ENCODE results near the gene PEX6. TPM values are rescaled to one million over a fixed set of nuclear protein-coding genes. Genes with fewer than 3 reads are reported as not detected.

PEX6 gene
- total and polyA plus RNA-seq, 4 experiments from 2014 or later: 14.5 to 40.5 (median 26.7) TPM

DNA sequence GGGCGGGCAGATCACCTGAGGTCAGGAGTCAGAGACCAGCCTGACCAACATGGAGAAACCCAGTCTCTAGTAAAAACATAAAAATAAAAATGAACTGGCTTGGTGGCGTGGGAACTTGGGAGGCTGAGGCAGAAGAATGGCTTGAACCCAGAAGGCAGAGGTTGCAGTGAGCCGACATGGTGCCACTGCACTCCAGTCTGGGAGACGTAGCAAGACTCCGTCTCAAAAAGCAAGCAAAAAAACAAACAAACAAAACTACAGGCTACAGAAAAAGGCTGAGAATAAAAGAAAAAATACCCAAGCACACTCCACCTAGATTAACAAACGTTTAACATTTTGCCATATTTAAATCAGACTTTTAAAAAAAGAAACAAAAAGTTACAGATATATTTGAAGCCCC lies 57.2 kb downstream of the PEX6 start:
- H3K9me3 Mint-ChIP-seq: no peaks in the 10 kb centered on the region
- intact Hi-C loops (cut with micrococcal nuclease): no loop called here
- Histone ChIP-seq H3K27ac (ENCODE audit: low read depth, low read length) (no peak overlapping the region), H3K4me1 (ENCODE audit: insufficient read depth, low read length) (no peaks in the 10 kb centered on the region), H3K27me3 (ENCODE audit: insufficient read depth, low read length) (no peaks in the 10 kb centered on the region), H3K4me3 (ENCODE audit: low read length in 2 of 2) (no peak overlapping the region), H3K9me3 (ENCODE audit: control insufficient read depth in 1 of 2, low read length in 2 of 2) (no peaks in the 10 kb centered on the region), H3K36me3 (ENCODE audit: insufficient read depth, low read length) (no peaks in the 10 kb centered on the region)
- ChIA-PET CTCF (ENCODE audit: partially characterized antibody) (no interaction called here), POLR2A (ENCODE audit: partially characterized antibody) (no interaction called here)
- no peak overlapping the region for H3K4me3 Mint-ChIP-seq
- H3K27ac Mint-ChIP-seq: no peak overlapping the region
- no peaks in the 10 kb centered on the region for H3K4me1 Mint-ChIP-seq
- DNase-seq: no peak
- H3K36me3 Mint-ChIP-seq: no peaks in the 10 kb centered on the region
- no peaks in the 10 kb centered on the region for H3K27me3 Mint-ChIP-seq

DNA sequence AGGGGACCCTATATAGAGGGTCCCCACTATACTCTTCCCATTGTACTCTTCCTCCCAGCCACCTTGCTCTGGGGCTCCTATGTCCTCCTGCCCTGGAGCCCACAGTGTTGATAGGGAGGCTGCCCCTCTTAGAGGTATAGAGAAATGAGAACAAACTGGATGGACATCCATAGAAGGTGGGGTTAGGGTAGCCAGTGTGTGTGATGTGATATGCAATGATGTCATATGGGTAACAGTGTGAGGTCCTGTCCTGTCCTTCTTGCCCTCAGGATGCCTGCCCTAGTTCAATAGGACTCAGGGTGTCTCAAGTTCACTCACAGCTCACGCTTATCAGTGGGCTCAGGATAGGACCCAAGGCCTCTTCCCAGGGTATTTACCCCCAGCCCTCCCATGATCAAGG lies 62.7 kb downstream of the PEX6 start:
- POLR2A ChIA-PET (ENCODE audit: partially characterized antibody): interaction anchor here (0.5 to 1.1 kb wide), 3 partner anchors 13 to 58 kb away, joined by 3 to 4 read pairs (median 3); partner anchors contain the start of gene CNPY3
- H3K36me3 Mint-ChIP-seq: no peaks in the 10 kb centered on the region
- CTCF ChIA-PET (ENCODE audit: partially characterized antibody): interaction anchor here (1.4 to 1.8 kb wide), 3 partner anchors 13 to 228 kb away, joined by 5 to 8 read pairs (median 5); partner anchors contain the start of gene CNPY3
- peaks cover 1 to 11% of the 10 kb centered on the region in 2 donors for H3K27me3 Mint-ChIP-seq
- Histone ChIP-seq H3K27me3 (ENCODE audit: insufficient read depth, low read length) (no peaks in the 10 kb centered on the region), H3K4me3 (ENCODE audit: low read length in 2 of 2) (no peak overlapping the region), H3K4me1 (ENCODE audit: insufficient read depth, low read length) (no peaks in the 10 kb centered on the region), H3K36me3 (ENCODE audit: insufficient read depth, low read length) (no peaks in the 10 kb centered on the region), H3K27ac (ENCODE audit: low read depth, low read length) (no peak overlapping the region), H3K9me3 (ENCODE audit: control insufficient read depth in 1 of 2, low read length in 2 of 2) (no peaks in the 10 kb centered on the region)
- no peak for DNase-seq
- H3K4me1 Mint-ChIP-seq: peaks cover 0 to 1% (median 0%) of the 10 kb centered on the region in 4 donors
- no peak overlapping the region for H3K4me3 Mint-ChIP-seq
- H3K9me3 Mint-ChIP-seq: no peaks in the 10 kb centered on the region
- intact Hi-C loops (cut with micrococcal nuclease): no loop called here
- no peak overlapping the region for H3K27ac Mint-ChIP-seq

DNA sequence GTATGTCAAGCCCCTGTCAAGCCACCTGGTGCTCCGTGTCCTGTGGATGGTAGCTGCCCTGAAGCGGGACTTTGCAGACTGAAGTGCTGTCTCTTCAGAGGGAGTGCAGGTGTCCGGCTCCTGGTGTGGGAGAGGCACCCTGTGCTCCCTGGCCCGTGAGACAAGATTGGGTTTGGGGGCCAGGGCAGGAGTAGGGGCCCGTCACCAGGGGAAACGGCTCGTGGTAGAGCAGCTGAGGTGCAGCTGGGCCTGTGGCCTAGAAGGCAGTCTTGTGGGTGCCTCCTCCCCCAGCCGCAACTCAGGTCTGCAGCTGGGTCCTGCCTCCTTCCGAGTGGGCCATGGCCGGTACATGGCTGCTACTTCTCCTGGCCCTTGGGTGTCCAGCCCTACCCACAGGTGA lies 63.2 kb downstream of the PEX6 start, which contains the start of gene PTCRA:
Gene PTCRA (plus strand): TSS at position 322 of the 400 bp plus-strand sequence. CDS start 17 bp downstream, at position 339.
- ChIA-PET POLR2A (ENCODE audit: partially characterized antibody) (interaction anchor here (1.1 kb wide), 1 partner anchor 13 kb away, joined by 3 read pairs; the partner anchor contains the start of gene CNPY3), CTCF (ENCODE audit: partially characterized antibody) (interaction anchor here (1.4 to 1.8 kb wide), 2 partner anchors 14 to 228 kb away, joined by 5 to 8 read pairs; partner anchors contain the start of gene CNPY3)
- intact Hi-C loops (cut with micrococcal nuclease): no loop called here
- Histone ChIP-seq H3K9me3 (ENCODE audit: control insufficient read depth in 1 of 2, low read length in 2 of 2) (no peaks in the 10 kb centered on the region), H3K36me3 (ENCODE audit: insufficient read depth, low read length) (no peaks in the 10 kb centered on the region), H3K27ac (ENCODE audit: low read depth, low read length) (no peak within 1 kb of the TSS), H3K4me3 (ENCODE audit: low read length in 2 of 2) (no peak within 1 kb of the TSS), H3K4me1 (ENCODE audit: insufficient read depth, low read length) (no peaks in the 10 kb centered on the region), H3K27me3 (ENCODE audit: insufficient read depth, low read length) (no peaks in the 10 kb centered on the region)
- Mint-ChIP-seq H3K4me3 (peak within 1 kb of the TSS in 1 of 8 donors; percentile 31), H3K9me3 (no peaks in the 10 kb centered on the region), H3K27me3 (peaks cover 1 to 14% of the 10 kb centered on the region in 2 donors), H3K36me3 (no peaks in the 10 kb centered on the region), H3K27ac (no peak within 1 kb of the TSS), H3K4me1 (peaks cover 0 to 4% (median 0%) of the 10 kb centered on the region in 4 donors)
- DNase-seq: no peak

DNA sequence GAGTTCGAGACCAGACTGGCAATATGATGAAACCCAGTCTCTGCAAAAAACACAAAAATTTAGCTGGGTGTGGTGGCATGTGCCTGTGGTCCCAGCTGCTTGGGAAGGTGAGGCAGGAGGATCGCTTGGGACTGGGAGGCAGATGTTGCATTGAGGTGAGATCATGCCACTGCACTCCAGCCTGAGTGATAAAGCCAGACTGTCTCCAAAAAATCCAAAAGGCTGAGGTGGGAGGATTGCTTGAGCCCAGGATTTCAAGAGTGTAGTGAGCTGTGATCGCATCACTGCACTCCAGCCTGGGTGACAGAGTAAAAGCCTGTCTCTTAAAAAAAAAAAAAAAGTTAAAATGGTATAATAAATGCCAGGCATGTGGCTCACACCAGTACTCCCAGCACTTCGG lies 64.4 kb downstream of the PEX6 start:
- Mint-ChIP-seq H3K27me3 (peaks cover 1 to 14% of the 10 kb centered on the region in 2 donors), H3K36me3 (no peaks in the 10 kb centered on the region), H3K4me3 (no peak overlapping the region), H3K4me1 (peaks cover 0 to 4% (median 0%) of the 10 kb centered on the region in 4 donors), H3K27ac (no peak overlapping the region), H3K9me3 (no peaks in the 10 kb centered on the region)
- ChIA-PET POLR2A (ENCODE audit: partially characterized antibody) (no interaction called here), CTCF (ENCODE audit: partially characterized antibody) (interaction anchor here (1.0 to 1.5 kb wide), 3 partner anchors 9 to 229 kb away, joined by 3 to 6 read pairs (median 4); no protein-coding TSS in a partner anchor)
- no peak overlapping the region for H3K27ac ChIP-seq (ENCODE audit: low read depth, low read length)
- no peaks in the 10 kb centered on the region for H3K9me3 ChIP-seq (ENCODE audit: control insufficient read depth in 1 of 2, low read length in 2 of 2)
- no peaks in the 10 kb centered on the region for H3K27me3 ChIP-seq (ENCODE audit: insufficient read depth, low read length)
- no peaks in the 10 kb centered on the region for H3K4me1 ChIP-seq (ENCODE audit: insufficient read depth, low read length)
- no peaks in the 10 kb centered on the region for H3K36me3 ChIP-seq (ENCODE audit: insufficient read depth, low read length)
- intact Hi-C loops (cut with micrococcal nuclease): no loop called here
- no peak for DNase-seq
- H3K4me3 ChIP-seq (ENCODE audit: low read length in 2 of 2): no peak overlapping the region

Other genes with a start within 250 kb of the PEX6 start
- 10 to 100 TPM; 57.4 to 64.4 TPM for gene TBCC, start 233.1 kb downstream of the PEX6 start, total RNA-seq
- 100 to 1,000 TPM in 1 of 2 donors, 10 to 100 TPM in 1; 75.6 to 138 TPM for gene TBCC, start 233.1 kb downstream of the PEX6 start, polyA plus RNA-seq
- gene BICRAL, start 197.1 kb downstream of the PEX6 start, total RNA-seq: 10 to 100 TPM; 36.4 to 38.5 TPM
- gene BICRAL, start 197.1 kb downstream of the PEX6 start, polyA plus RNA-seq: 1 to 10 TPM; 2.4 to 6.1 TPM
- 10 to 100 TPM; 89.2 to 89.8 TPM for gene RPL7L1, start 99.6 kb downstream of the PEX6 start, total RNA-seq
- 10 to 100 TPM; 39.6 to 82.2 TPM for gene RPL7L1, start 99.6 kb downstream of the PEX6 start, polyA plus RNA-seq
- gene PTCRA, start 63.1 kb downstream of the PEX6 start, total RNA-seq: not detected
- not detected for gene PTCRA, start 63.1 kb downstream of the PEX6 start, polyA plus RNA-seq
- gene CNPY3, start 49.7 kb downstream of the PEX6 start, total RNA-seq: 10 to 100 TPM; 83.4 to 86.7 TPM
- gene CNPY3, start 49.7 kb downstream of the PEX6 start, polyA plus RNA-seq: 10 to 100 TPM; 92.7 to 95.8 TPM
- gene GNMT, start 18.4 kb downstream of the PEX6 start, total RNA-seq: 1 to 10 TPM; 1.1 to 1.2 TPM
- under 1 TPM in 1 of 2 donors, not detected in 1; 0.36 TPM for gene GNMT, start 18.4 kb downstream of the PEX6 start, polyA plus RNA-seq
- gene PPP2R5D, start 5.4 kb upstream of the PEX6 start, total RNA-seq: 10 to 100 TPM; 36.6 to 38.0 TPM
- gene PPP2R5D, start 5.4 kb upstream of the PEX6 start, polyA plus RNA-seq: 10 to 100 TPM; 22.3 to 30.8 TPM
- 10 to 100 TPM; 36.2 to 36.3 TPM for gene MEA1, start 34.8 kb upstream of the PEX6 start, total RNA-seq
- gene MEA1, start 34.8 kb upstream of the PEX6 start, polyA plus RNA-seq: 100 to 1,000 TPM in 1 of 2 donors, 10 to 100 TPM in 1; 84.7 to 110 TPM
- 10 to 100 TPM; 66.6 to 67.9 TPM for gene KLHDC3, start 35.1 kb upstream of the PEX6 start, total RNA-seq
- 100 to 1,000 TPM in 1 of 2 donors, 10 to 100 TPM in 1; 78.3 to 131 TPM for gene KLHDC3, start 35.1 kb upstream of the PEX6 start, polyA plus RNA-seq
- 10 to 100 TPM; 56.5 to 58.7 TPM for gene RRP36, start 42.4 kb upstream of the PEX6 start, total RNA-seq
- 10 to 100 TPM; 65.5 to 77.0 TPM for gene RRP36, start 42.4 kb upstream of the PEX6 start, polyA plus RNA-seq
- 10 to 100 TPM; 13.7 to 13.9 TPM for gene CUL7, start 74.7 kb upstream of the PEX6 start, total RNA-seq
- 1 to 10 TPM; 2.1 to 3.8 TPM for gene CUL7, start 74.7 kb upstream of the PEX6 start, polyA plus RNA-seq
- gene MRPL2, start 80.3 kb upstream of the PEX6 start, total RNA-seq: 10 to 100 TPM; 55.3 to 56.5 TPM
- 10 to 100 TPM; 37.9 to 51.6 TPM for gene MRPL2, start 80.3 kb upstream of the PEX6 start, polyA plus RNA-seq
- gene KLC4, start 80.5 kb upstream of the PEX6 start, total RNA-seq: 10 to 100 TPM; 51.6 to 57.0 TPM
- 10 to 100 TPM in 1 of 2 donors, 1 to 10 TPM in 1; 9.7 to 11.5 TPM for gene KLC4, start 80.5 kb upstream of the PEX6 start, polyA plus RNA-seq
- under 1 TPM; 0.26 to 0.42 TPM for gene PTK7, start 97.1 kb upstream of the PEX6 start, total RNA-seq
- under 1 TPM in 1 of 2 donors, not detected in 1; 0.08 TPM for gene PTK7, start 97.1 kb upstream of the PEX6 start, polyA plus RNA-seq
- gene SRF, start 192.1 kb upstream of the PEX6 start, total RNA-seq: 10 to 100 TPM; 23.7 to 25.0 TPM
- gene SRF, start 192.1 kb upstream of the PEX6 start, polyA plus RNA-seq: 1 to 10 TPM; 2.3 to 7.5 TPM
- gene CUL9, start 203.0 kb upstream of the PEX6 start, total RNA-seq: 10 to 100 TPM; 93.8 to 95.2 TPM
- 10 to 100 TPM in 1 of 2 donors, 1 to 10 TPM in 1; 8.3 to 16.0 TPM for gene CUL9, start 203.0 kb upstream of the PEX6 start, polyA plus RNA-seq

Measured in CD4-positive, alpha-beta memory T cell (primary cell).